ENCODE data around the gene KAZN. TPM values are rescaled to one million over a fixed set of nuclear protein-coding genes. Genes with fewer than 3 reads are reported as not detected.

The KAZN gene
- total RNA-seq, 2 donors from 2014 or later: 0.46 to 0.58 TPM

DNA sequence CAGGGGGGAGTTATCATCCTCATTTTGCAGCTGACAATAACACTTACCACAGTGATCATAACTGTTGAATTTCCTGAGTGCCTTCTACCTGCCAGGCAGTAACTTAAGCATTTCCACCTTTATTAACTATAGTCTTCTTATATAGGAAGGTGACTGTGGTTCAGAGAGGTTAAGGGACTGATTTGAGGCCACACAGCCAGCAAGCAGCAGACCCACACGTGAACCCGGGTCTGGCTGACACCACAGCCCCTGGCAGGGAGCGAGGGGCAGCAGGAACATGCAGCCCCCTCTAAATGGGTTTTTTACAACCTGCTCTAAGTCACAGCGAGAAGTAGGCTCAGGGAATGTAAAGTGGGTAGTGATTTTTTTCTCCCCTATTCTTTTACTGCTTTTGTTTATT, 248.2 kb downstream of the KAZN start:
- H3K9me3 Mint-ChIP-seq: peaks cover 9 to 12% of the 10 kb centered on the region in 2 donors
- DNase-seq (no peak), ATAC-seq (replicated peaks in 1 of 2) (no peak)
- peaks cover 7% of the 10 kb centered on the region in 2 donors for H3K36me3 Mint-ChIP-seq (ENCODE audit: insufficient read depth in 2 of 2)
- H3K4me1 Mint-ChIP-seq (ENCODE audit: low read depth): no peaks in the 10 kb centered on the region
- no peaks in the 10 kb centered on the region for H3K27me3 Mint-ChIP-seq (ENCODE audit: low read depth)
- no peak overlapping the region for H3K4me3 Mint-ChIP-seq
- H3K27ac Mint-ChIP-seq: no peak overlapping the region

DNA sequence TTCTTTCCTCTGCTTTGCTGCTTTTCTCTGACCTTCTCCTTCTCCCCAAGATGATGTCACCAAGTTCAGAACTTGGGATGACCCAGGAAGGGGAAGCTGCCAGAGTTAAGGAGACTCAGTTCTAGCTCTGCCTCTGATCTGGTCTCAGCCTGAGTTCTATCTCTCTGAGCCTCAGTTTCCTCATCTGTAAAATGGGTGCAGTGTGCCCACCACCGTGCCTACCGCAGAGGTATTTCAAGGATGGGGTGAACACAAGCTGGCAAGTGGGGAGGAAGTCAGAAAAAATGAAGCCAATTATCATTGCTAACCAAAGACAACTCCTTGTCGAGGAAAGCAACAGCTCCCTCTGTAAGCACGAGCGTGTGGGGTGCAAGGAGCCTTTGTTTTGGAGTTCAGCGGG, 249.7 kb downstream of the KAZN start:
- Mint-ChIP-seq H3K4me3 (no peak overlapping the region), H3K36me3 (ENCODE audit: insufficient read depth in 2 of 2) (no peaks in the 10 kb centered on the region), H3K27ac (no peak overlapping the region), H3K4me1 (ENCODE audit: low read depth) (no peaks in the 10 kb centered on the region), H3K27me3 (ENCODE audit: low read depth) (no peaks in the 10 kb centered on the region), H3K9me3 (peaks cover 4 to 5% of the 10 kb centered on the region in 2 donors)
- no peak for ATAC-seq (replicated peaks in 1 of 2)
- DNase-seq: no peak

DNA sequence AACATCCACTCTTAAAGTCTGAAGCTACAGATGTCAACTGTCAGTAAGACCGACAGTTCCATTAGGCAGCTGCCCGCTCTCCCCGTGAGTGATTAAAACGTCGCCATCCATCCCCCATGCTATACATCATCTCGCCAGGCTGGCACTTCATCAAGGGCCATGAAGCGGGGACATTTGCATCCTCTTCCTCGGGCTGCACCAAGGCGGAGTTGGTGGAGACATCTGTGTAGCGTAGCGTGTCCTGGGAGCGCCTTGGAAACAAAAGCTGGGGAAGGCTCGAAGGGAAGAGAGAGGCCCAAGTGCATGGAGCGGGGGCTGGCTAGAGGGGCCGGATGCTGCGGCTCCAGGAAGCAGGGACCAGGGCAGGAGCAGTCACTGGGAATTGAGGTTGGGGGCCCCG, 250.1 kb downstream of the KAZN start:
- H3K9me3 Mint-ChIP-seq: peaks cover 4 to 5% of the 10 kb centered on the region in 2 donors
- H3K4me3 Mint-ChIP-seq: no peak overlapping the region
- no peak for ATAC-seq (replicated peaks in 1 of 2)
- no peaks in the 10 kb centered on the region for H3K4me1 Mint-ChIP-seq (ENCODE audit: low read depth)
- no peaks in the 10 kb centered on the region for H3K27me3 Mint-ChIP-seq (ENCODE audit: low read depth)
- DNase-seq: no peak
- no peaks in the 10 kb centered on the region for H3K36me3 Mint-ChIP-seq (ENCODE audit: insufficient read depth in 2 of 2)
- no peak overlapping the region for H3K27ac Mint-ChIP-seq

DNA sequence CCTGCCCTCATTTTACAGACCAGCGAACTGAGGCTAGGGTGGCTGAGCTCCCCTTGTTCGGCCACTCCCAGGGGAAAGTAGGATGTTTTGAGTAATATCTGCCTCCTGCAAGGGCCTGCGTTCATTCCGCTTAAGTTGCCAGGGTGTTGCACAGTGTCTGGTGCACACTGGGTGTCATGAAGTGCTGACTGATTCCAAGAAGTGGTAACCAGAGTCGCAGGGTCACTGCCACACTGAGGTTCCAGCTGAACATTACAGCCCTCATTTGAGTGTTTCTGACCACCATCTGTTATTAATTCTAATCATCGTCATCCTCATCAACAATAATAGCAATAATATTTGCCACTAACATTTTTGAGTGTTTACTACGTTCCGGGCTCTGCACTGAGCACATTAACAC, 250.6 kb downstream of the KAZN start:
- Mint-ChIP-seq H3K27me3 (ENCODE audit: low read depth) (no peaks in the 10 kb centered on the region), H3K27ac (no peak overlapping the region), H3K36me3 (ENCODE audit: insufficient read depth in 2 of 2) (no peaks in the 10 kb centered on the region), H3K9me3 (peaks cover 4 to 5% of the 10 kb centered on the region in 2 donors), H3K4me3 (no peak overlapping the region), H3K4me1 (ENCODE audit: low read depth) (no peaks in the 10 kb centered on the region)
- DNase-seq: no peak
- no peak for ATAC-seq (replicated peaks in 1 of 2)

DNA sequence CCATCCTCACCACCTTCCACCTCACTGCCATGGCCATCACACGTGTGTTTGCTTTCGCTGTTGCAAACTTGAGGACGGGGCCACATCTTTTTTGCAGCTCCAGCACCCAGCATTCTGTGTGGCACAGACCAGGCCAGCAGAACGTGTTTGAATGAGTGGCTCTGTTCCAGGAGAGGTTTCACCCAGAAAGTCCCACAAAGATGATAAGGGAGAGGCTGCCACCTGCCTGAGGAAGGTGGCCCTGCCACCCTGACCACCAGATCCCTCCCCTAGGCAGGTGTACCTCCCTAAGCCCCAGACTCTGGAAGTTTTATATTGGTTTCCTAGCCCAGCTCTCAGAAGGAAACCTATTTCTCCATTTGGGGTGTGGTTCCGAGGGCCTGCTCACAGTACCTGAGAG, 252.1 kb downstream of the KAZN start:
- H3K4me1 Mint-ChIP-seq (ENCODE audit: low read depth): no peaks in the 10 kb centered on the region
- no peaks in the 10 kb centered on the region for H3K36me3 Mint-ChIP-seq (ENCODE audit: insufficient read depth in 2 of 2)
- no peak overlapping the region for H3K27ac Mint-ChIP-seq
- ATAC-seq (replicated peaks in 1 of 2) (no peak), DNase-seq (no peak)
- no peak overlapping the region for H3K4me3 Mint-ChIP-seq
- no peaks in the 10 kb centered on the region for H3K9me3 Mint-ChIP-seq
- no peaks in the 10 kb centered on the region for H3K27me3 Mint-ChIP-seq (ENCODE audit: low read depth)

DNA sequence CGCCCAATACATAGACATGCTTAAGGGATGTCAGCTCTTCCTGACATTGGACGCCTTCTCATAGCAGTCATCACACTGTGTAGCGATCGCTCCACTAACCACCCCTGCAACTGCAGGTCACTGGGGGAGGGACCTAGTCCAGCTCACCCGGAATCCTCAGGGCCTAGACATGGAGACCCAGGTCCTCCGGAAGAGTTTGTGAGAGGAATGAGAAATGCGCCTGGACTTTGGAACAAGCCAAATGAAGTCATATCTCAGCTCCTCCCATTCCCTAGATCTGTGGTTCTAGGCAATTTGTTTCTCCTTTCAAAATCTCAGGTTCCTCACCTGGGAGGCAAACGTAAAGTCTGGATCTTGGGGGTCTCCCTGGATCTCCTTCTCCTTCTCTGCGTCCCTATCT, 253.3 kb downstream of the KAZN start:
- no peak for DNase-seq
- H3K27ac Mint-ChIP-seq: no peak overlapping the region
- H3K9me3 Mint-ChIP-seq: no peaks in the 10 kb centered on the region
- no peaks in the 10 kb centered on the region for H3K4me1 Mint-ChIP-seq (ENCODE audit: low read depth)
- H3K4me3 Mint-ChIP-seq: no peak overlapping the region
- ATAC-seq (replicated peaks in 1 of 2): no peak
- no peaks in the 10 kb centered on the region for H3K27me3 Mint-ChIP-seq (ENCODE audit: low read depth)
- H3K36me3 Mint-ChIP-seq (ENCODE audit: insufficient read depth in 2 of 2): no peaks in the 10 kb centered on the region

DNA sequence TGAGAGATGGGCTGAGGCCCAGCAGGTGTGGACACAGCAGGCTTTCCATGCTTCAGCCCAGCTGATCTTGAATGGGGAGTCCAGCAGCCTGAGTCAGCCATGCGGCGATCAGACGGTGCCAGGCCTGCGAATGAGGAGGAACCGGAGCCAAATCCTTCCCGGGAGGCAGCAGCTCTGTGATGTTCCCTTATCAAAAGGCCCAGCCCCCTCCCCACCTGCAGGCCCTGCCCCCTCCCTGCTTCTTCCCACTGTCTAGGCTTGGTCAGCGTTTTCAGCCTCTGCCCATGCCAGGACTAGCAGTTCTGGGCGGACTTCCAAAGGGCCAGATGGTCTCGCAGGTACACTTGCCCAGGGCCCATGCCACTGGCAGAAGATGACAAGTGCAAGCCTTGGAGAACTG, 253.8 kb downstream of the KAZN start:
- Mint-ChIP-seq H3K36me3 (ENCODE audit: insufficient read depth in 2 of 2) (no peaks in the 10 kb centered on the region), H3K4me1 (ENCODE audit: low read depth) (no peaks in the 10 kb centered on the region), H3K27ac (no peak overlapping the region), H3K27me3 (ENCODE audit: low read depth) (no peaks in the 10 kb centered on the region), H3K4me3 (no peak overlapping the region), H3K9me3 (no peaks in the 10 kb centered on the region)
- ATAC-seq (replicated peaks in 1 of 2) (no peak), DNase-seq (no peak)

DNA sequence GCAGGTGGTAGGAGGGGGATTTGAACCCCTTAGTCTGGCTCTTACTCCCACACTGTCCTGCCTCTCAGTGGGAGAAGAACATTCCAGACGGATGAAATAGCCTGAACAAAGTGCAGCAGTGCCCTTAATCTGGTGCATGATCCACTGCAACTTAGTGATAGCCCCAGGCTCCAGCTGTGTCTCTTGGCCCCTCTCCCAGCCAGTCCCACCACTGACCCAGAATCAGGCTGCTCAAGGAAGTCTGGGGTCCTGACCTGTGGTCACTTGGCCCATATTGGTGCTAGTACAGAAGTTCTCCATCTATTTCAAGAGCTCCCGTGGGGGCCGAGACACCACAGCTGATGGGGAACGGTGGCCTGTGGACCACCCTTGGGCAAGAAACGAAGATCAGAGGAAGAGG, 255.0 kb downstream of the KAZN start:
- Mint-ChIP-seq H3K4me1 (ENCODE audit: low read depth) (no peaks in the 10 kb centered on the region), H3K36me3 (ENCODE audit: insufficient read depth in 2 of 2) (no peaks in the 10 kb centered on the region), H3K27me3 (ENCODE audit: low read depth) (no peaks in the 10 kb centered on the region), H3K27ac (no peak overlapping the region), H3K9me3 (no peaks in the 10 kb centered on the region), H3K4me3 (no peak overlapping the region)
- DNase-seq (no peak), ATAC-seq (replicated peaks in 1 of 2) (no peak)

DNA sequence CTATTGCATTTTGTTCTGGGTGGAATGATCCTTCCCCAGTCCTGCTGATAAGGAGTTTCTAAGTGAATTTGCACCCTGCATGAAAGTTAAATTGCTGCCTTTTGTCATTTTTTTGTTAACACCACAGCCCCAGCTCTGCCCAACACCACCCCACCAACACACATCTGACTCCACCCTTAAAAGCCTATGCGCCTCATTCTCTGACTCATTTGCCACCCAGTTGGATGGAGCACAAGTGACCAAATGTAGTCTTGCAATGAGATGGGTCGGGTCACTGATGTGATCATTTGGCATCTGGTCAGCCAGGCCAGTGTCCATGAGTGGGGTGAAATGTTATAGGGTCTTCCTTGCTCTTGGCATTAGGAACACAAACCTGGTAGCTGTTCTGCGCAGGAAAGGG, 256.8 kb downstream of the KAZN start:
- ATAC-seq (replicated peaks in 1 of 2): no peak

DNA sequence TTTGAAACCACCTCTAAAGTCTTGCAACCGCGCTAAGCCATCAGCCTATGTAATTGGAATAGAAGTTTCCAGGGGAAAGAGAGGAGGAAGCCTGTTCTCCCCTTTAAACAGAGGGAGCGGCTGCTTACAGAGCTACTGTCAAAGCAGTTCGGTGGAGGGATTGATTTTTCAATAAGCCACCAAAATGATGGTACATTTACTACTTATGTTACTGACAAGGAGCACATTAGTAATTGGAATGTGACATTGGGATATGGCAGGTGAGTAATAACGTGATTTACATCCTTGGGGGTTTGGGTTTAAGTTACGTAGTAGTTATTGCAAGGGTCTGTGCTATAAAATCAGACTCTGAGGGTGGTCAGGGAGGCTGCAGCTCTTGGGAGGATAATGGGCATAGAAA, 257.3 kb downstream of the KAZN start:
- no peak for DNase-seq
- H3K9me3 Mint-ChIP-seq: no peaks in the 10 kb centered on the region
- no peaks in the 10 kb centered on the region for H3K27me3 Mint-ChIP-seq (ENCODE audit: low read depth)
- no peak overlapping the region for H3K27ac Mint-ChIP-seq
- no peak for ATAC-seq (replicated peaks in 1 of 2)
- H3K4me3 Mint-ChIP-seq: no peak overlapping the region
- no peaks in the 10 kb centered on the region for H3K4me1 Mint-ChIP-seq (ENCODE audit: low read depth)
- no peaks in the 10 kb centered on the region for H3K36me3 Mint-ChIP-seq (ENCODE audit: insufficient read depth in 2 of 2)

More for the DNA sequence above, 256.8 kb downstream of the KAZN start:
- no peaks in the 10 kb centered on the region for H3K27me3 Mint-ChIP-seq (ENCODE audit: low read depth)
- no peak overlapping the region for H3K27ac Mint-ChIP-seq
- H3K36me3 Mint-ChIP-seq (ENCODE audit: insufficient read depth in 2 of 2): no peaks in the 10 kb centered on the region
- H3K4me3 Mint-ChIP-seq: no peak overlapping the region
- H3K4me1 Mint-ChIP-seq (ENCODE audit: low read depth): no peaks in the 10 kb centered on the region
- H3K9me3 Mint-ChIP-seq: no peaks in the 10 kb centered on the region
- no peak for DNase-seq

DNA sequence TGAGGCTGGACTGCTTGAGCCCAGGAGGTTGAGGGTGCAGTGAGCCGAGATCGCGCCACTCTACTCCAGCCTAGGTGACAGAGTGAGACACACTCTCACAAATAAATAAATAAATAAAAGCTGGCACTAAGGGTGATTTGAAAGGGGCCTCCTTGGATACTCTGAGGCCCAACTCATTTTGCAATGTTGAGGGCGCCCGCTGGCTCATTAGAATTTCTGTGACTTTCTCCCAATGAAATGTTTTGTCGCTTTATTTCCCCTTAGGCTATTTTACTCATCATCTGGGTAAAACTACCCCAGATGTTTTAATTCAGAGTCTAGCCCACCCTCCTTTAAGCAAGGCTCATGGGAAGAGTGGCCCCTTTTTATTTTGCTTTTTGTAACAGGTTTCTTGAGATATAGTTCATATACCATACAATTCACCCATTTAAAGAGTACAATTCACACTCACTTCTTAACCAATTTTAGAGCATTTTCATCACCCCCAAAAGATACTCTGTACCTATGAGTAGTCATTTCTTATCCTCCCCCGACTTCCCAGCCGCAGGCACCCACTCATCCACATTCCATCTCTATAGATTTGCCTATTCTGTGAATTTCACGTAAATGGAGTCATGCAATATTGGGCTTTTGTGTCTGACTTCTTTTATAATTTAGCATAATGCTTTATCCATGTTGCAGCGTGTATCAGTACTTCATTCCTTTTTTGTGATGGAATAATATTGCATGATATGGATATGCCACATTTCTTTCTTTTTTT, 259.1 kb downstream of the KAZN start:
- H3K27me3 Mint-ChIP-seq (ENCODE audit: low read depth): no peaks in the 10 kb centered on the region
- H3K27ac Mint-ChIP-seq: no peak overlapping the region
- no peaks in the 10 kb centered on the region for H3K36me3 Mint-ChIP-seq (ENCODE audit: insufficient read depth in 2 of 2)
- no peak overlapping the region for H3K4me3 Mint-ChIP-seq
- H3K4me1 Mint-ChIP-seq (ENCODE audit: low read depth): no peaks in the 10 kb centered on the region
- DNase-seq (no peak), ATAC-seq (replicated peaks in 1 of 2) (no peak)
- no peaks in the 10 kb centered on the region for H3K9me3 Mint-ChIP-seq

DNA sequence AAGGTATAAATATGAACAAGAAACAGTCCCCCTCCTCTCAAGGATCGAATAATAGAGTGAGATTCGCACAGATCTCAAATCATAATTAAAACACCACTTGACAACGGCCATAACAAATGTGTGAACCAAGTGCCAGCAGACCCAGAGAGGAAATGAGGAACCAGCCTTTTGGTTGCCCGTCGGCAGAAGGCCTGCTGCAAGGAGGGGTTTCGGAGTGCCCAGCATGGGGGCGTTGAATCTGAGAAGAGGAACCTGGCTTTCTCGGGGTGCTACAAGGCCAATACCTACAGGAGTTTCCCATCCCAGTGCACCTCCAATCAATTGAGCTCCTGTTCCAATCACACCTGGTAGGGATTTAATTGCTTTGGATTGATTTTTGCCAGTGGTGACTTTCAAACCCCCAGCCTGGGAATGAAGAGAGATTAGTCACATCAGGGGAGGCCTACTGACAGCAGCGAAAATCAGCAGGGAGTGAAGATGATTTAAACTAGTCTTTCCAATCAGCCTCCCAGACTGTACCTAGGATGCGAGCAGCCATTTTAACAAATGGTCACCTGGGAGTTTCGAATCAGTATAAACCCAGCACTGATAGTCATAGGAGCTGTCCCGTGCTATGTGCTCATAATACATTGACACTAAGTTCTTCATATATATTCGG, 263.8 kb downstream of the KAZN start:
- no peak overlapping the region for H3K27ac Mint-ChIP-seq
- no peaks in the 10 kb centered on the region for H3K4me1 Mint-ChIP-seq (ENCODE audit: low read depth)
- no peak for DNase-seq
- ATAC-seq (replicated peaks in 1 of 2): no peak
- H3K9me3 Mint-ChIP-seq: no peaks in the 10 kb centered on the region
- H3K27me3 Mint-ChIP-seq (ENCODE audit: low read depth): peaks cover 8% of the 10 kb centered on the region
- H3K36me3 Mint-ChIP-seq (ENCODE audit: insufficient read depth in 2 of 2): no peaks in the 10 kb centered on the region
- H3K4me3 Mint-ChIP-seq: no peak overlapping the region

DNA sequence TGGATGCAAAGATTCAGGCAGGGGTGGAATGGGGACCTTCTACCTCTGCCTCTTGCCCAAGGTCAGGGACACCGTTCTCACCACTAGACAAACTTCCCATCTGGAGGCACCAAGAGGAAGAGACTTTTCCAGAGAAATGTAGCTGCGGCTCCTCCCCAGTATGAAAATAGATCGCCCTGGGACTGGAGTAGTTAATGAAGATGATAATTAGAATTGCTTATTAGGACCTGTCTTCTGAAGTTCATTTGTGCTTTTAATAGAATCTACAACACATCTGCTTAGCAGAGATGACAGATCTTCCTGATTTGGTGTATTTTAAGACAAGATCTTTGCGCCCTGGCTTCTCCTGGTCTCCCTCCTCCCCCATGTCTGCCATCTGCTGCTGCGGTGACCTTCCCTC, 266.6 kb downstream of the KAZN start:
- ATAC-seq (replicated peaks in 1 of 2) (no peak), DNase-seq (no peak)
- peaks cover 8% of the 10 kb centered on the region for H3K27me3 Mint-ChIP-seq (ENCODE audit: low read depth)

More for the DNA sequence above, 266.6 kb downstream of the KAZN start:
- Mint-ChIP-seq H3K4me1 (ENCODE audit: low read depth) (no peaks in the 10 kb centered on the region), H3K36me3 (ENCODE audit: insufficient read depth in 2 of 2) (no peaks in the 10 kb centered on the region), H3K9me3 (no peaks in the 10 kb centered on the region), H3K4me3 (no peak overlapping the region), H3K27ac (no peak overlapping the region)

Data from activated T-cell treated with anti-CD3 and anti-CD28 coated beads, Interleukin-2, amount 50 U/mL, for 72 hours (primary cell).